Sigmoid colon (tissue), 7 donors: Measurements from ENCODE around the gene NSUN4. TPM values are rescaled to one million over a fixed set of nuclear protein-coding genes. Genes with fewer than 3 reads are reported as not detected.

Experiments
- DNase-seq: peaks from one replicate; pipeline ENCODE4 v3.0.0-alpha.2; 2019
- H3K27ac ChIP-seq, 4 donors: fragments of 200-600 bp; sonication (generic); one replicate each; pipeline ENCODE4 v1.5.1; 2016 to 2019; ENCODE audit warnings: mild to moderate bottlenecking in 1 of 4
- H3K27me3 ChIP-seq, 3 donors: fragments of 200-600 bp; sonication (generic); one replicate each; pipeline ENCODE4 v1.5.1; 2019; ENCODE audit warnings: mild to moderate bottlenecking in 1 of 3
- H3K36me3 ChIP-seq, 4 donors: fragments of 200-600 bp; sonication (generic); one replicate each; pipeline ENCODE4 v1.5.1; 2016 to 2019
- H3K4me1 ChIP-seq, 4 donors: fragments of 200-600 bp; sonication (generic); one replicate each; pipeline ENCODE4 v1.5.1; 2017 to 2019
- H3K4me3 ChIP-seq, 4 donors: fragments of 200-600 bp; sonication (generic); one replicate each; pipeline ENCODE4 v1.5.1; 2017 to 2019; ENCODE audit warnings: mild to moderate bottlenecking in 2 of 4, moderate library complexity in 1 of 4
- H3K9me3 ChIP-seq, 4 donors: fragments of 200-600 bp in 3 of 4; sonication (generic) in 3 of 4; one replicate each; pipeline versions ENCODE4 v1.5.1 to v1.6.1; 2013 to 2019
- CTCF ChIP-seq, 4 experiments: fragments of 450-650 bp in 3 of 4; fragments of 200-600 bp in 1 of 4; IDR thresholded peaks; one replicate each; pipeline ENCODE4 v1.5.1; 2016 to 2019; ENCODE audit warnings: antibody characterized with exemption in 4 of 4, mild to moderate bottlenecking in 3 of 4, moderate library complexity in 2 of 4
- EP300 ChIP-seq, 4 donors: sonication (generic); formaldehyde crosslinking; IDR thresholded peaks; one replicate each; pipeline ENCODE4 v1.6.1; 2017; ENCODE audit warnings: antibody characterized with exemption in 4 of 4
- WGBS, 2 donors: extraction: QIAGEN DNeasy Blood & Tissue Kit; methylation state at CpG; one replicate each; pipeline ENCODE4 v1.1.7; 2013; 5-methylcytosine and 5-hydroxymethylcytosine counted together
- intact Hi-C: fragments of 100-400 bp; cut with DNase I; formaldehyde crosslinking; loops from one replicate; pipeline ENCODE4 v1.15.1; 2023
- polyA plus RNA-seq, 3 donors: library from polyadenylated mRNA; stranded (reverse); fragments of 200-250 nt; gene quantifications; one replicate each; pipeline ENCODE4 v1.2.3, GENCODE V29; 2013
- total RNA-seq, 4 donors: library from RNA; depleted of rRNA; stranded (reverse); fragments of >200 nt; gene quantifications; one replicate each; pipeline ENCODE4 v1.1.0, GENCODE V29; 2016
- donor health status: healthy with polysubstance abuse.
- donor health status: Bipolar disorder and iron deficiency.
- donor health status: healthy.

Gene NSUN4
- total and polyA plus RNA-seq, 7 donors: 7.2 to 18.6 (median 13.2) TPM

DNA sequence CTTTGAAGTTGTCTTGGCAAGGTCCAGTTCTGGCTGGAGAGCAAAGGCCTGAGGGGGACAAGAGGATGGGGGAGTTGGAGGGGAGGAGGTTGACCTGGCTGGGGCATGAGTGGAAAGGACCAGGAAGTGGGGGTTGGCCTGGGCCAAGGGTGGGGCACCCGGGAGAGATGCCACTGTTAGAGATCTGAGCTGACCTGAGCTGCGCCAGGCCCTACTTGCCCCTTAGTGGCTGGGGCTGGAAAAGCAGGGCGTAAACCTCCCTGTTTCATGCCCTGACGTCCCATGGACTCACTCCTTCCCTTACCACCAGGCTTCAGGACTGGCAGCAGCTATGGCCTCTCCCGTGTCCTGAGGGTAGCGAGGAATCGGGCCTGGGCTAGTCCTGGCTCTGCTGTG, 70.4 kb downstream of the NSUN4 start:
- TF ChIP-seq EP300 (IDR thresholded peaks at IDR 0.05) (no peak), CTCF (IDR thresholded peaks at IDR 0.05) (no peak)
- Histone ChIP-seq H3K27me3 (no peaks in the 10 kb centered on the region), H3K9me3 (no peaks in the 10 kb centered on the region), H3K36me3 (no peaks in the 10 kb centered on the region), H3K4me1 (peaks cover 0 to 9% (median 6%) of the 10 kb centered on the region in 4 donors), H3K4me3 (no peak overlapping the region), H3K27ac (no peak overlapping the region)
- intact Hi-C loops: no loop called here
- DNase-seq: no peak
- 79 to 93% methylated on average over 7 of the region's 7 CpGs for WGBS, 2 donors

Other genes with a start within 250 kb of the NSUN4 start
- gene PIK3R3, start 208.2 kb upstream of the NSUN4 start, total RNA-seq: 10 to 100 TPM in 2 of 4 donors, 1 to 10 TPM in 2; 6.2 to 11.6 (median 9.4) TPM
- gene PIK3R3, start 208.2 kb upstream of the NSUN4 start, polyA plus RNA-seq: 1 to 10 TPM; 2.4 to 7.0 (median 3.9) TPM
- gene TSPAN1, start 165.7 kb upstream of the NSUN4 start, total RNA-seq: 1 to 10 TPM in 2 of 4 donors, under 1 TPM in 2; 0.95 to 8.9 (median 2.2) TPM
- gene TSPAN1, start 165.7 kb upstream of the NSUN4 start, polyA plus RNA-seq: 1,000 to 10,000 TPM in 1 of 3 donors, 100 to 1,000 TPM in 2; 300 to 1,233 (median 443) TPM
- gene P3R3URF, start 164.3 kb upstream of the NSUN4 start, total RNA-seq: not detected
- not detected for gene P3R3URF, start 164.3 kb upstream of the NSUN4 start, polyA plus RNA-seq
- gene POMGNT1, start 142.4 kb upstream of the NSUN4 start, total RNA-seq: 10 to 100 TPM; 29.9 to 37.4 (median 33.5) TPM
- gene POMGNT1, start 142.4 kb upstream of the NSUN4 start, polyA plus RNA-seq: 10 to 100 TPM in 1 of 3 donors, 1 to 10 TPM in 2; 5.5 to 19.8 (median 9.0) TPM
- 10 to 100 TPM in 1 of 4 donors, 1 to 10 TPM in 3; 3.0 to 10.8 (median 9.2) TPM for gene LURAP1, start 137.5 kb upstream of the NSUN4 start, total RNA-seq
- under 1 TPM in 2 of 3 donors, not detected in 1; 0.60 to 0.95 TPM for gene LURAP1, start 137.5 kb upstream of the NSUN4 start, polyA plus RNA-seq
- not detected for gene RAD54L, start 93.0 kb upstream of the NSUN4 start, total RNA-seq
- gene RAD54L, start 93.0 kb upstream of the NSUN4 start, polyA plus RNA-seq: 10 to 100 TPM in 1 of 3 donors, 1 to 10 TPM in 1, not detected in 1; 1.4 to 11.2 TPM
- 10 to 100 TPM; 55.1 to 65.2 (median 64.3) TPM for gene LRRC41, start 37.2 kb upstream of the NSUN4 start, total RNA-seq
- gene LRRC41, start 37.2 kb upstream of the NSUN4 start, polyA plus RNA-seq: 10 to 100 TPM; 21.0 to 36.0 (median 28.0) TPM
- gene UQCRH, start 37.1 kb upstream of the NSUN4 start, total RNA-seq: 100 to 1,000 TPM; 414 to 610 (median 491) TPM
- gene UQCRH, start 37.1 kb upstream of the NSUN4 start, polyA plus RNA-seq: 1,000 to 10,000 TPM in 2 of 3 donors, 100 to 1,000 TPM in 1; 786 to 1,339 (median 1,078) TPM
- 10 to 100 TPM in 3 of 4 donors, 1 to 10 TPM in 1; 5.4 to 17.9 (median 13.5) TPM for gene FAAH, start 53.5 kb downstream of the NSUN4 start, total RNA-seq
- gene FAAH, start 53.5 kb downstream of the NSUN4 start, polyA plus RNA-seq: 10 to 100 TPM in 1 of 3 donors, 1 to 10 TPM in 2; 7.2 to 48.1 (median 7.8) TPM
- gene DMBX1, start 149.0 kb downstream of the NSUN4 start, total RNA-seq: not detected
- gene DMBX1, start 149.0 kb downstream of the NSUN4 start, polyA plus RNA-seq: not detected
- gene KNCN, start 210.8 kb downstream of the NSUN4 start, total RNA-seq: not detected
- gene KNCN, start 210.8 kb downstream of the NSUN4 start, polyA plus RNA-seq: not detected